Measurements from ENCODE around the gene ENTPD3.

DNA sequence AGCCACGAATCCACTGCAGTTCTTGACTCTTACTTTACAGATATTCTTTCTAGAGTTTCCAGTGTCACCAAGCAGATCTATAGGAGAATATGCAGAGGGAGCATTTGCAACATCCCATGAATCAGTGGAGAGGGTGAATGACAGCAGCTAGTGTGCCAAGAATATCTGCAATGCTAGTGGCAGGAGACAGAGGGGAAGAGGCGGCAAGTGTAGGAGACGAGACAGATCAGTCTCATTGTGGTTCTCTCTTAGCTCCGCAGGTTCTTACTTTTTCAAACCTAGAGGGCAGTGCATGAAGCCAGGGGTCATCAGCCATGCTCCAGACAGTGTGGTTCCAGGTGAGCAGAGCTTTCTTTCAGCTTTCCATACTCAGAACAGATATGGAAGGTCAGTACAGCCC, 90.7 kb downstream of the ENTPD3 start:
- no peak for TF ChIP-seq EZH2phosphoT487 (conservative IDR thresholded peaks at IDR 0.05; ENCODE audit: low read length)
- TF ChIP-seq, protein P1, sequence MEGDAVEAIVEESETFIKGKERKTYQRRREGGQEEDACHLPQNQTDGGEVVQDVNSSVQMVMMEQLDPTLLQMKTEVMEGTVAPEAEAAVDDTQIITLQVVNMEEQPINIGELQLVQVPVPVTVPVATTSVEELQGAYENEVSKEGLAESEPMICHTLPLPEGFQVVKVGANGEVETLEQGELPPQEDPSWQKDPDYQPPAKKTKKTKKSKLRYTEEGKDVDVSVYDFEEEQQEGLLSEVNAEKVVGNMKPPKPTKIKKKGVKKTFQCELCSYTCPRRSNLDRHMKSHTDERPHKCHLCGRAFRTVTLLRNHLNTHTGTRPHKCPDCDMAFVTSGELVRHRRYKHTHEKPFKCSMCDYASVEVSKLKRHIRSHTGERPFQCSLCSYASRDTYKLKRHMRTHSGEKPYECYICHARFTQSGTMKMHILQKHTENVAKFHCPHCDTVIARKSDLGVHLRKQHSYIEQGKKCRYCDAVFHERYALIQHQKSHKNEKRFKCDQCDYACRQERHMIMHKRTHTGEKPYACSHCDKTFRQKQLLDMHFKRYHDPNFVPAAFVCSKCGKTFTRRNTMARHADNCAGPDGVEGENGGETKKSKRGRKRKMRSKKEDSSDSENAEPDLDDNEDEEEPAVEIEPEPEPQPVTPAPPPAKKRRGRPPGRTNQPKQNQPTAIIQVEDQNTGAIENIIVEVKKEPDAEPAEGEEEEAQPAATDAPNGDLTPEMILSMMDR (IDR thresholded peaks at IDR 0.05; ENCODE audit: insufficient read depth, low read length, poor library complexity, severe bottlenecking) = no peak
